Aorta (tissue), 5 donors: ENCODE data around the gene SLC10A4. TPM values are rescaled to one million over a fixed set of nuclear protein-coding genes. Genes with fewer than 3 reads are reported as not detected.

ENCODE experiments used
- ATAC-seq: fragments of 200-7000 bp; cut with Tn5 transposase; one replicate; pipeline ENCODE4 v1.9.1; 2022; ENCODE audit warnings: moderate library complexity; ENCODE audit not compliant: low FRiP score
- DNase-seq, 2 donors: peaks; one replicate each; pipeline ENCODE4 v3.0.0-alpha.2; 2020
- H3K27ac ChIP-seq, 2 donors: one replicate each; pipeline ENCODE4 v1.5.1; 2013; ENCODE audit warnings: low read length in 2 of 2, mild to moderate bottlenecking in 2 of 2, moderate library complexity in 2 of 2, control low read depth in 1 of 2, inconsistent platforms in 1 of 2, low read depth in 1 of 2
- H3K27me3 ChIP-seq, 2 donors: one replicate each; pipeline ENCODE4 v1.6.1; 2013; ENCODE audit warnings: control low read depth in 1 of 2, low read length in 1 of 2, mild to moderate bottlenecking in 1 of 2, moderate library complexity in 1 of 2; ENCODE audit not compliant: insufficient read depth in 2 of 2, control insufficient read depth in 1 of 2
- H3K36me3 ChIP-seq, 2 donors: one replicate each; pipeline ENCODE4 v1.6.1; 2013; ENCODE audit warnings: control low read depth in 1 of 2, low read length in 1 of 2, mild to moderate bottlenecking in 1 of 2; ENCODE audit not compliant: insufficient read depth in 2 of 2, control insufficient read depth in 1 of 2
- H3K4me1 ChIP-seq, 2 donors: one replicate each; pipeline ENCODE4 v1.6.1; 2013; ENCODE audit warnings: low read length in 2 of 2, control low read depth in 1 of 2, mild to moderate bottlenecking in 1 of 2, moderate library complexity in 1 of 2; ENCODE audit not compliant: insufficient read depth in 2 of 2, control insufficient read depth in 1 of 2
- H3K4me3 ChIP-seq, 2 donors: one replicate each; pipeline ENCODE4 v1.5.1; 2013; ENCODE audit warnings: low read length in 2 of 2, control low read depth in 1 of 2, mild to moderate bottlenecking in 1 of 2
- H3K9me3 ChIP-seq: one replicate; pipeline ENCODE4 v1.6.1; 2013; ENCODE audit warnings: mild to moderate bottlenecking, low read length; ENCODE audit not compliant: control insufficient read depth
- WGBS, 2 donors: extraction: QIAGEN DNeasy Blood & Tissue Kit; methylation state at CpG; one replicate each; pipeline ENCODE4 v1.1.7; 2013; 5-methylcytosine and 5-hydroxymethylcytosine counted together
- intact Hi-C, 2 donors: fragments of 100-400 bp; cut with DNase I; formaldehyde crosslinking; loops; one replicate each; pipeline versions ENCODE4 v1.14.2 to v1.15.0; 2022
- polyA plus RNA-seq, 2 donors: library from polyadenylated mRNA; stranded (reverse); fragments of 200-250 nt; gene quantifications; one replicate each; pipeline ENCODE4 v1.2.3, GENCODE V29; 2013
- total RNA-seq, 2 donors: library from RNA; stranded (reverse); fragmentation: NEBNext Ultra II Directional; extraction: Animal tissue kit (Norgen Biotek cat#: 25700); gene quantifications; one replicate each; pipeline ENCODE4 v1.2.1, GENCODE V29; 2021
- donor health status: healthy with polysubstance abuse.
- donor health status: Bipolar disorder and iron deficiency.
- donor health status: DM: no; HTN: no; CAD: no.
- donor health status: DM: no; HTN: no; CAD: no.
- donor health status: DM: yes; HTN: yes; CAD: no.

Gene SLC10A4
- total and polyA plus RNA-seq, 4 donors: 0.13 to 1.1 (median 0.48) TPM; not detected in 1

GRCh38 chr4:48454591-48454990 is 28.6 kb upstream of the SLC10A4 start:
- 95 to 97% methylated on average over 2 of the region's 2 CpGs for WGBS, 2 donors
- no peaks in the 10 kb centered on the region for H3K4me1 ChIP-seq
- H3K27me3 ChIP-seq: no peaks in the 10 kb centered on the region
- H3K4me3 ChIP-seq: no peak overlapping the region
- ATAC-seq (no peak), DNase-seq (no peak)
- H3K36me3 ChIP-seq: no peaks in the 10 kb centered on the region
- H3K27ac ChIP-seq: no peak overlapping the region
- intact Hi-C loops: no loop called here
- no peaks in the 10 kb centered on the region for H3K9me3 ChIP-seq

- H3K27ac ChIP-seq: no peak overlapping the region
- H3K9me3 ChIP-seq: no peaks in the 10 kb centered on the region
- no peaks in the 10 kb centered on the region for H3K27me3 ChIP-seq
- H3K4me3 ChIP-seq: no peak overlapping the region
- intact Hi-C loops: no loop called here
- ATAC-seq: no peak
- H3K36me3 ChIP-seq: no peaks in the 10 kb centered on the region
- no peaks in the 10 kb centered on the region for H3K4me1 ChIP-seq
- no peak for DNase-seq
These were observed 22.1 kb upstream of the SLC10A4 start for GRCh38 chr4:48461000-48461399.

- 14 to 18% methylated on average over 5 of the region's 5 CpGs for WGBS, 2 donors
- Histone ChIP-seq H3K27ac (no peak overlapping the region), H3K4me3 (no peak overlapping the region), H3K27me3 (no peaks in the 10 kb centered on the region), H3K36me3 (no peaks in the 10 kb centered on the region), H3K9me3 (no peaks in the 10 kb centered on the region), H3K4me1 (no peaks in the 10 kb centered on the region)
- intact Hi-C loops: no loop called here
- DNase-seq (no peak), ATAC-seq (no peak)
These were observed 20.8 kb upstream of the SLC10A4 start for GRCh38 chr4:48462363-48462762.

GRCh38 chr4:48467442-48467841 is 15.7 kb upstream of the SLC10A4 start:
- Histone ChIP-seq H3K9me3 (no peaks in the 10 kb centered on the region), H3K36me3 (no peaks in the 10 kb centered on the region), H3K27ac (no peak overlapping the region), H3K4me1 (no peaks in the 10 kb centered on the region), H3K4me3 (no peak overlapping the region), H3K27me3 (no peaks in the 10 kb centered on the region)
- no peak for DNase-seq
- ATAC-seq: no peak
- WGBS, 2 donors: 63 to 66% methylated on average over 2 of the region's 2 CpGs
- intact Hi-C loops: no loop called here

- Histone ChIP-seq H3K4me1 (no peaks in the 10 kb centered on the region), H3K27me3 (no peaks in the 10 kb centered on the region), H3K27ac (no peak overlapping the region), H3K4me3 (no peak overlapping the region), H3K36me3 (no peaks in the 10 kb centered on the region), H3K9me3 (no peaks in the 10 kb centered on the region)
- DNase-seq (no peak), ATAC-seq (no peak)
- 67 to 73% methylated on average over 2 to 5 of the region's 5 CpGs for WGBS, 2 donors
- intact Hi-C loops: no loop called here
These were observed 15.3 kb upstream of the SLC10A4 start for GRCh38 chr4:48467891-48468290.

GRCh38 chr4:48470137-48470536 is 13.0 kb upstream of the SLC10A4 start:
- H3K27ac ChIP-seq: no peak overlapping the region
- intact Hi-C loops: no loop called here
- H3K27me3 ChIP-seq: no peaks in the 10 kb centered on the region
- no peak overlapping the region for H3K4me3 ChIP-seq
- ATAC-seq (no peak), DNase-seq (no peak)
- H3K36me3 ChIP-seq: no peaks in the 10 kb centered on the region
- 37 to 63% methylated on average over 1 of the region's 1 CpG for WGBS, 2 donors
- no peaks in the 10 kb centered on the region for H3K9me3 ChIP-seq
- H3K4me1 ChIP-seq: no peaks in the 10 kb centered on the region

GRCh38 chr4:48470570-48470969 is 12.6 kb upstream of the SLC10A4 start:
- 18 to 25% methylated on average over 2 of the region's 2 CpGs for WGBS, 2 donors
- H3K4me3 ChIP-seq: no peak overlapping the region
- no peak overlapping the region for H3K27ac ChIP-seq
- ATAC-seq (no peak), DNase-seq (no peak)
- no peaks in the 10 kb centered on the region for H3K4me1 ChIP-seq
- intact Hi-C loops: no loop called here
- H3K9me3 ChIP-seq: no peaks in the 10 kb centered on the region
- no peaks in the 10 kb centered on the region for H3K36me3 ChIP-seq
- H3K27me3 ChIP-seq: no peaks in the 10 kb centered on the region

- Histone ChIP-seq H3K36me3 (no peaks in the 10 kb centered on the region), H3K4me1 (no peaks in the 10 kb centered on the region), H3K27me3 (no peaks in the 10 kb centered on the region), H3K9me3 (no peaks in the 10 kb centered on the region), H3K4me3 (no peak overlapping the region), H3K27ac (no peak overlapping the region)
- WGBS, 2 donors: 96 to 98% methylated on average over 1 of the region's 1 CpG
- intact Hi-C loops: no loop called here
- DNase-seq (no peak), ATAC-seq (no peak)
These were observed 10.3 kb upstream of the SLC10A4 start for GRCh38 chr4:48472794-48473193.

GRCh38 chr4:48475770-48476169 is 7.4 kb upstream of the SLC10A4 start:
- no peaks in the 10 kb centered on the region for H3K36me3 ChIP-seq
- no peaks in the 10 kb centered on the region for H3K4me1 ChIP-seq
- no peak overlapping the region for H3K4me3 ChIP-seq
- DNase-seq (no peak), ATAC-seq (no peak)
- no peaks in the 10 kb centered on the region for H3K9me3 ChIP-seq
- no peaks in the 10 kb centered on the region for H3K27me3 ChIP-seq
- intact Hi-C loops: no loop called here
- no peak overlapping the region for H3K27ac ChIP-seq
- WGBS, 2 donors: 95 to 98% methylated on average over 6 of the region's 6 CpGs
